Astrocyte (in vitro differentiated cells and primary cell): ENCODE data around the gene COL18A1.

ENCODE experiments used
- EZH2 ChIP-seq: IDR thresholded peaks from 2 replicates; pipeline ENCODE4 v1.6.1; 2012; ENCODE audit warnings: mild to moderate bottlenecking, low read length, inconsistent platforms; ENCODE audit not compliant: insufficient read depth
- TF ChIP-seq, protein P1 (sequence below): IDR thresholded peaks from 2 replicates; pipeline ENCODE4 v1.5.1; 2011; ENCODE audit warnings: low read depth, mild to moderate bottlenecking, inconsistent platforms, low read length, moderate library complexity; ENCODE audit not compliant: insufficient read depth

DNA sequence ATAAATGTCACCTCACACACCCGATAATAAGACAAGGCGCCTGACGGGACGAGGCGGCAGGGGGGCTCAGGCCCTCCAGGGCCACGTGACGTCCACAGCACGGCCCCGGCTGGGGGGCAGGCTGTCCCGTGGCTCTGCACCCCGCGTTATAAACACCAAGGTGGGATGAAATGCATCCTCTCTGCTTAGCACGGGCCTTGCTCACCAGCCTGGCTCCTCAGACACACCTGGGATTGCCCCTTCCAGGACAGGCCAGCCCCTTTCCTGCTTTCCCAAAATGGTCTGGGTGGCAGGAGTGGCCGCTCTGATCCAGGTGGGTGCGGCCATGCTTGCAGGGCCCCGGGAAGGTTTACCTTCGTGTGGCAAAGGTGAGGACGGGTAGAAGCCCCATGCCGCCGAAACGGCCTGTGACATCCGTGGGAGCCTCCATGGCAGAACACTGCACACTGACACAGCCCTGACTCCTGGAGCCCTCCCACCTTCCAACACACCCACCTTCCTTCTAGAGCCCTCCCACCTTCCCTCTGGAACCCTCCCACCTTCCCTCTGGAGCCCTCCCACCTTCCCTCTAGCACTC lies 101.4 kb downstream of the COL18A1 start:
- TF ChIP-seq, protein P1, sequence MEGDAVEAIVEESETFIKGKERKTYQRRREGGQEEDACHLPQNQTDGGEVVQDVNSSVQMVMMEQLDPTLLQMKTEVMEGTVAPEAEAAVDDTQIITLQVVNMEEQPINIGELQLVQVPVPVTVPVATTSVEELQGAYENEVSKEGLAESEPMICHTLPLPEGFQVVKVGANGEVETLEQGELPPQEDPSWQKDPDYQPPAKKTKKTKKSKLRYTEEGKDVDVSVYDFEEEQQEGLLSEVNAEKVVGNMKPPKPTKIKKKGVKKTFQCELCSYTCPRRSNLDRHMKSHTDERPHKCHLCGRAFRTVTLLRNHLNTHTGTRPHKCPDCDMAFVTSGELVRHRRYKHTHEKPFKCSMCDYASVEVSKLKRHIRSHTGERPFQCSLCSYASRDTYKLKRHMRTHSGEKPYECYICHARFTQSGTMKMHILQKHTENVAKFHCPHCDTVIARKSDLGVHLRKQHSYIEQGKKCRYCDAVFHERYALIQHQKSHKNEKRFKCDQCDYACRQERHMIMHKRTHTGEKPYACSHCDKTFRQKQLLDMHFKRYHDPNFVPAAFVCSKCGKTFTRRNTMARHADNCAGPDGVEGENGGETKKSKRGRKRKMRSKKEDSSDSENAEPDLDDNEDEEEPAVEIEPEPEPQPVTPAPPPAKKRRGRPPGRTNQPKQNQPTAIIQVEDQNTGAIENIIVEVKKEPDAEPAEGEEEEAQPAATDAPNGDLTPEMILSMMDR: no peak
- TF ChIP-seq EZH2: no peak
